Epidermal melanocyte (primary cell): ENCODE measurements around the gene IFNA2.
"Not testable (repeated sequence)": the region's sequence is repeated elsewhere in the genome, so short reads cannot be mapped to it uniquely, and the experiment has no call there.

Source experiments
- DNase-seq: peaks from one replicate; pipeline ENCODE4 v3.0.0; 2011; ENCODE audit warnings: low spot score; ENCODE audit not compliant: insufficient read length

The IFNA2 gene

DNA sequence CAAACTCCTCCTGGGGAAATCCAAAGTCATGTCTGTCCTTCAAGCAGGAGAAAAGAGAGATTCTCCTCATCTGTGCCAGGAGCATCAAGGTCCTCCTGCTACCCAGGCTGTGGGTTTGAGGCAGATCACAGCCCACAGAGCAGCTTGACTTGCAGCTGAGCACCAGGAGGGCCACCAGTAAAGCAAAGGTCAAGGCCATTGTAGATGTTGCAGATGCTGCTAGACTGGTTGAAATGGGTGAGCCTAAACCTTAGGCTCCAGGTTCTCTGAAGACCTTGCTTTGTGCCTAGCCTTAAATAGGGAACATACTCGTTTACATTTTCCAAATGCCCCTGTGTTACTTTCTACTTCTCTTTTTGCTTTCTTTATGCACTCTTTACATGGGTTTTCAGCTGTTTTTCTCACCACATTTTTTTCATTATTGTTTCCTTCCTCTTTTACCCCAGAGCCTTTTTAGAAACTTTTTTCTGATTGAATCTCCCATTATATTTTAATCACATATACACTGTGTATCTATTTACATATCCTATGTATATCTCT is at the start of gene IFNA2:
IFNA2 (minus strand) TSS at position 268 of the 540 bp plus-strand sequence; CDS start at position 199, 69 bp downstream.
- no peak for DNase-seq

DNA sequence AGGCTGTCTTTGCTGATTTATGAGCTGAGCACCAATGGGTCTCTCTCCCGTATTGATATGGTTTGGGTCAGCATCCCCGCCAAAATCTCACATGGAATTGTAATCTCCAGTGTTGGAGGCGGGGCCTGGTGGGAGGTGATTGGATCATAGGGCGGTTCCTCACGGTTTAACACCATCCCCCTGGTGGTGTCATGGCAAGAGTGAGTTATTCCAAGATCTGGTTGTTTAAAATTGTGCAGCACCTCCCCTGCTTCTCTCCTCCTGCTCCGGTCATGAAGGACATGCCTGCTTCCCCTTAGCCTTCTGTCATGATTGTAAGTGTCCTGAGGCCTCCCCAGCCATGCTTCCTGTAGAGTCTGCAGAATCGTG is 49.8 kb upstream of the IFNA2 start:
- not testable (repeated sequence) for DNase-seq

DNA sequence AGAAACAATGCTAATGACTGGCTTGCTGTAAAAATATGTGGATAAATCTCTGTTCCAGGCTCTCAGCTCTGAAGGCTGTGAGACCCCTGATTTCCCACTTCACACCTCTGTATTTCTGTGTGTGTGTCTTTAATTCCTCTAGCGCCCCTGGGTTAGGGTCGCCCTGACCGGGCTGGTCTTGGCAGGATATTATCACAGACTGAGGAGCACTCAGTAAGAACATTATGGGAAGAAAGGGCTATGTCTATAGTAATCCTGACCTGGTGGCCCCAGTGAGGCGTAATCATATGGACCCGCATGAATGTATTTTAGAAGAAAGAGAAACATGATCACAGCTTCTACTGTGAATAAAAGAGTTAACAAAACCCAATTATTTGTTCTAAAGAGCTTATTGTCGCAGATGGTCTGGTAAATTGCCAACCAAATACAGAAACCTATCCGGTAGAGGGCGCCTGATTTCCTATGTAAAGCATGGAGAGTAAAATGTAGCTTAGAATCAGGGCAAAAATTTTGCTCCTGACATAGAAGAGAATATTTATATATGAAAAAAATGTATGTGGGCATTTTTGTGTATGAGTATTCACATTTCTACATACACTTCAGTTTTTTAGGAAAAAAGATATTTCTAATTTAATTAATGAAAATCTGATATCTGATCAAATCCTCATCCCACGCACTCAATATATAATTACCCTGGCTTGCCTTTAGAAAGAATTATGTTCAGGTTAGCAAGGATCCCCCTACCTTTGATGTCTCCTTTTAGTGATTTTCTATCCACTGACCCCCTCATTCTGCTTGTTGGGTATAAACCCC is 49.2 kb upstream of the IFNA2 start:
- no peak for DNase-seq

DNA sequence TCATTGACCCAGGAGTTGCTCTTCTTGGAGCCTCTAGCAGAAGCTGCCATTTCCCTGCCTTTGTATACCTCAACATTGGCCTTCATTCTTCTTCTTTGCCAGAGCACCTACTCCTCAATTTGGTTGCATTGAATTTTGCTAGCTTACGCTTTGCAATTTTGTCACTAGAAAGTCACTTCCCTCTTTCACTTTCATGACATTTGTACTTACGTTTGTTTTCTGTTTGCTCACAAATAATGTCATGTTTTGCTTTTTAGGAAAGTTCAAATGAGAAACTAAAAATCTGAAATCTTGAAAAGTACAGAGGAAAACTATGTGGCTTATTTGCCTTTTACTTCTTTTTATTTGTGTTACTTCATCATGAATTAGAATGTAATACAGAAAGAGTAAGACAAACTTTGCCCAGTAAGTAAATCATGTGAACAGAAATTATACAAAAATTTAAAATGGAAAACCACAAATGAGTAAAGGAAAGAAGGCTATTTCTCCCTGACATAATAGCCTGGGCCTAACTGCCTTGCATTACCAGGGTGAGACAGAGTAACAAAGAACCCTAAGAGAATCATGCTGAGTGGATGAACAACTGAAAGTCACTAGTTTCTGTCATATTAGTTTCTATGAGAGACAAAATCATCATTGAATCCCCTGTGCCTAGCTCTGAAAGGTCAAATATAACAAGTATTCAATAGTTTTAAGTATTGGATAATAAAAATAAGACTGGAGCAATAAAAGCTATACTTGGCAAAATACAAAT is 47.7 kb upstream of the IFNA2 start:
- DNase-seq = peak; percentile 24

DNA sequence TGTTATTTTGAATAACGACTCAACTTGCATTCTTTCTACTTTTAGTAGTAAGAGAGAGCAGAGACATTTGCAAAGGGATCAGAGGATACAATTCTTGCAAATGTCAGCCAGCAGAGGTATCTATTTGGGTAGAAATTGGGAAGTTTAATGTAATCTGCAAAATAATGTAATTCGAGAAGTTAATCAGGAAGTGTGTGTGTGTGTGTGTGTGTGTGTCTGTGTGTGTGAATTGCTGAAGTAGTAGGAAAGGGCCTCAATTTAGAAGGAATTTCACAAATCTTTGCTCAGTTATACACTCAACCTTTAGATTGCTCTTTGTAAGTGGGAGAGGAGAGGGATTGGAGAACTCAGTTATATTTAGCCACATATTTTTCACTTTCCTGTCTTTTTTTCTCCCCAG is 44.0 kb upstream of the IFNA2 start:
- no peak for DNase-seq

DNA sequence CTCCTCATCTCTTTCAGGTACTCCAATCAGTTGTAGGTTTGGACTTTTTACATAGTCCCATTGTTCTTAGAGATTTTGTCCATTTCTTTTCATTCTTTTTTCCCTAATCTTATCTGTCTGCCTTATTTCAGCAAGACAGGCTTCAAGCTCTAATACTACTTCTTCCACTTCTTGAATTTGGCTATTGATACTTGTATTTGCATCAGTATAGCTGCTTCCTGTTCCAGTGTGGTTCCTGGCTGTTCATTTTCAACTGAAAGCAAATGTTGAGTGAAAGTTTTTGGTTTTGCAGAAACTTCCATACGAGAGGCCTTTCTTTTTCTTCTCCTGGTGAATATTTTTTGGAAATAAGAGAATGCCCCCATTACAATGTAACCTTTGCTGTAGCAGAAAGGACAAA is 43.0 kb upstream of the IFNA2 start:
- no peak for DNase-seq

DNA sequence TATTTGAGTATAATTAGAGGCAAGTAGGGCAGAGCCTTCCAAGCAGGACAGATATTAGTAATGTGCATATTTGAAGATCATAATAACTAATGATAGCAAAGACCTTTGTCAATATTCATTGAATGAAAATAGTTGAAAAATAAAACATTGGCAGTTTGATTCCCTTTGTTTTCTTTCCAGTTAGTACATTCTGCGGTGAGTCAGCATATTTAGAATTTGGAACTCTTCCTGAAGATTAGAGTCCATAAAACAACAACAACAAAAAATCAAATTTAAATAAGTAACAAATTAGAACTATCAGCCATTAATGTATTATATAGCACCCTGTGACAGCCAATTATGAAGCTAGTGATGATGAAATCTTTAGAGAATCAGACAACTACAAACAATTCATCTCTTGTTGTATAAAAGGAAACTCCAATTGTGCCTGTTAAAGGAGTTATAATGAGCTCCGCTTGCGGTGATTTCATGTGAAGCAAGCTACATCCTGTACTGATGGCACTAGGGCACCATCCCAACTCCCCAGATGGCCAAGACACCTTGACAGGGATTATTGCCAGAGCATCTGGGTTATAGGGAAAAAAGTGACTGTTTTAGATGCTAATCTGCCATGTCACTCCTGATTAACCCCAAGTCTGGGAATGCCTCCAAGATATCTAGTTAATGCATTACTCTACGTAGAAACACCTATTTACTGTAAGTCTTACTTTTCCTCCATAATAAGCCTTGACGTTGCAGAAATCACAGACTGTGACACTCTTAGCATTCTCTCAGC is 30.5 kb upstream of the IFNA2 start:
- DNase-seq = no peak

DNA sequence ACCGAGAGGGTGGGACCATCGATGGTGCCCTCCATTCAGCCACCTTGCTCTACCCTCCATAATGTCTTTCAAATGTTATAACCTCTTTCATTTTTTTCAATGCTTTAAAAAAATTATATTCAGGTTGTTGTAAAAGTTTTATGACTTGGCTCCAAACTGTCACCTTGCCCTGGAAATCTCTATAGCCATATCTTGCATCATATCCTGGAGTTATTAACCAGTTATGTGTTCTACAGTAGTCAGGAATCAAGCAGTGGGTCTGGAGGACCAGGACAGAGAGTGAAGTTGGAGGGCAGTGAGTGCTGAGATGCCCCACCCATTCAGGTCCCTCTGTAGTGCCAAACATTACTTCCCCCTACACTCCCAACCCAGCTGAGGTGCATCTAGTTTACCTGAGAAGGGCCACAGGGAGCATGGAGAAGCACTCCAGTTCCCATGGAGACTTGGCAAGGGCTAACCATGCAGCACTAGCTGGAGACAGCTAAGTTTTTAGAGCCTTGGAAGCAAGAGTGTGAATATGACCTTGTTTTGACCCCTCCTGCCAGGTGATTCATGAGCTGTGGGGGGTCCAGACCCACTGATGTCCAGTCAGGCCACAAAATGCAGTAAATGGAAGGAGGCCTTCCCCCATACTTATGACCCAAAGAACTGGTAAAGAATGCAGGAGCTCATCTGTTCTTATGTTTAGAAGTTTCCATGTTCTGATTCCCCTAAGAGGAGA is 29.2 kb upstream of the IFNA2 start:
- DNase-seq = no peak

DNA sequence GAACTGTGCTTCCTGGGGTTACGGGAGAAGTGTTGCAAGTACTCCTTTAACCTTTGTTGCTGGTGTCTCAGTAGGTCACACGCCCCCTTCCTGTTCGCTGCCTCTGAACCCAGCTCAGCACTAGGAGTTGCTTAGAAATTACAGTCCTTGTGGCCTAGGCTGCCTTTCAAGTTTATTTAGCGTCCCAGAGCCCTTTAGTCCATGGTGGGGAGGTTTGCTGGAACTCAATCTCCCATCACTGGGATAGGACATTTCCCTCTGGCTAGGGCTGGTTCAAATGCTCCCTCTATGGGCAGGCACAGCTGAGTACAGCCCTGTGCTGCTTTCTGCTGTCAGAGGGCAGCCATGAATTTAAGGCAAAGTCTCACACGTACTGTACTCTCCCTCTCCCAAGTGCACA is 28.4 kb upstream of the IFNA2 start:
- DNase-seq = no peak

DNA sequence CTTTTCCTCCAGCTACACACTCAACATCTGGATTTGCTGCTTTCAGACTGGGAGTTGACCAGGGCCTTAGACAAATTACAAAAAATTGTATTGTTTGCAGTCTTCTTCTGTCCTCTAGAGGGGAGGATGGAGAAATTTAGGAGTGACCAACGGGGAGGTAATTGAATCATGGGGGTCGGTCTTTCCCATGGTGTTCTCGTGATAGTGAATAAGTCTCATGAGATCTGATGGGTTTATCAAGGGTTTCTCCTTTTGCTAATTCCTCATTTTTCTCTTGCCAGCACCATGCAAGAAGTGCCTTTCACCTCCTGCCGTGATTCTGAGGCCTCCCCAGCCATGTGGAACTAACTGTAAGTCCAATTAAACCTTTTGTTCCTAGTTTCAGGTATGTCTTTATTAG is 28.0 kb upstream of the IFNA2 start:
- DNase-seq = no peak

DNA sequence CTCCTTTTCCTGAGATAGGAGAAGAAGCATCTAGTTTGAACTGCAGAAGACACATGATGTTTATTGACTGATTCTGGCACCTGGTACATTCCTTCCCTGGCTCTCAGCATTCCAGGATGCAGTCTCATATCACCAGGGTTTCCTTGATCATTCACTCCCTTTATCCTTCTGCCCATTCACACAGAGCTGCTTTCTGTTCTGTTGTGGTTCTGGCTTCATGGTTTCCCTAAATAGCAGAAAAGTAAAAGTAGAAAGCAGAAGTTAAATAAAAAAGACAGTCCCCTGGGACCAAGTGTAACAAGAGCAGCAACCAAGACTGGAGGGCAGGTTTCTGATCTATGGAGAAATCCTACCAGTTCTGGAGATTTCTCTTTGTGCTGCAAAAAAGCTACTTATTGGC is 26.9 kb upstream of the IFNA2 start:
- DNase-seq = no peak

DNA sequence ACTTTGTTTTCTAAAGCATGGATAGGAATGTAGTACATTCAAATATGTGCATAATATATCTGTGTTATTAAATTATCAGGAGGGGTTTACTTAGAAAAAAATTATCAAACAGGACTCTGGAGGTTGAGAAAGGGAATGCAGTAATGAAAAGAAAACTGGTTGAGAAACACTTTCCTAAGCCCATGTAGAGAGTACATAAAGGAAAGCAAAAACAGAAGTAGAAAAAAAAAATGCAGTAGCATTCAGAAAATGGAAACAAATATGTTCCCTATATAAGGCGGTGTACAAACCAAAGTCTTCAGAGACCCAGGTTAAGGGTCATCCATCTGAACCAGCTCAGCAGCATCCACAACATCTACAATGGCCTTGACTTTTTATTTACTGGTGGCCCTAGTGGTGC is 23.6 kb upstream of the IFNA2 start, which contains the start of gene IFNA8:
IFNA8 (plus strand) TSS at position 301 of the 400 bp plus-strand sequence; CDS start at position 361, 60 bp downstream.
- no peak for DNase-seq

DNA sequence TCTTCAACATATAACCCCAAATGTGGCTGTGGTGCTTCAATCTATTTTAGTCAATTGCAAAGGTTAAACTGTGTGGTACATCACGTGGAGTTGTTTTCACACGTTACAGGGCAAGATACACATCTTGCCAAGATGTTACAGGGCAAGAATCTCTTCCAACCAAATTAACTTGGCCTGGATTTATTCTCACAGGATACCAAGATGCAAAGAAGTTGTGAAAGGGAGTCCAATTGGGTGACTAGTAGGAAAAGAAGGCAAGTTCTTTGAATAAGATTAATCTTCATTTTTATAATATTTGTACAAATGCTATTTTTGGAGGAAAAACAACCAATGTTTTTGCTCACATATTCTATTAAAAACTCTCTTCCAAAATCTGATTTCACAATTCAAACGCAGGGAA is 18.9 kb upstream of the IFNA2 start:
- DNase-seq = no peak

DNA sequence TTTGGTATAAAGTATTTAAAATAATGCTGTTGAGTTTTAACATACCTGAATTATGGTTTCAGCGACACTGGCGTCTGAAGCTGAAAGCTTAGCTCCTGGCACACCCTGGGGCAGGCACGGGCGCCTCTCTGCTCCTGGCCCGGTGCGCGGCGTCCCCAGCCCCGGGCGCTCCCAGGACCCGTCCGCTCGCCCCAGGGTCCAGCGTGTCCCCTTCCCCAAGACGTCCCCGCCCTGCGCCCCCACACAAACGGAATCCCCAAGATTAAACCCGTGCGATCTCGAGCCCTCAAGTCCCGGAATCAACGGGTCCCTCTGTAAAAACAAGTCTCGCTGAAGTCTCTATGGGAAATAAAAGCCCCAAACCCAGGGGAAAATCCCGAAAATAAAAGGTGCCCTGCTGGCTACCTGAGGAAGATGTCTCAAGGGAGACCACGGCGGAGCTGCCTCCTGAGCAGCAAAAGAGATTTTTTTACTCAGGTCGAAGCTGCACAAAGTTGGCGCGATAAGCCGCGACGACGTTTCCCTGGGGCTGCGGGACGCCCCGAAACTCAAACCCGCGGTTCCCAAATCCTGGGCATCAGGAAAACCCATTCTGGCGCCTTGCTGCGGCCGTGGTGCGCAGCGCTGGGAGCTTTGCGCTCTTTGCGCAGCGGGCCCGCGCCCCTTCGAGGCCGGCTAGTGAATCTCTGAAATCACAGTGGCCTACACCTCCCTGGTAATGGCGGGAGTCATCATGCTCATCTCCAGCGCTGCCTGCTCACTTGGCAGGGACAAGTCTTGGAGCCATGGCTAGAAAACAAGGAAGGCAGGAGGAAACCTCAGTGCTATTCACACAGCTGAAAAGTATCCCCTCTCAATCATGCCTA is 17.4 kb upstream of the IFNA2 start:
- no peak for DNase-seq

DNA sequence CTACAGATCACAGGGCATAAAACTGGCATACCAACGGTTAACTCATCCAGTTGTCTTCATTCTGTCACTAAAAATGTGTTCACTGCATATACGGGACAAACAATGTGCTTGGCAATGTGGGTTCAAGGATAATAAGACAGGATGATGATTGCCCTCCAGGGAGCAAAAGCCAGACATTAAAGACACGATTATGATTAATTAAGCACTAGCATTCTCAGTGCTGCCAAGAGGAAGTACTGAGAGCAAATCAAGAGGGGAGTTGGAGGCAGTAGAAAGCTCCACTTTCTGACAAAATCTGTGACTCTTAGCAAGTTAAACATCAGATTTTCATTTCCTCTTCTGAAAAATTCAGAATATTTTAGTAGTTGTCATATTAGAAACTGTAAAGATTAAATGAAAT is 14.8 kb upstream of the IFNA2 start:
- no peak for DNase-seq

DNA sequence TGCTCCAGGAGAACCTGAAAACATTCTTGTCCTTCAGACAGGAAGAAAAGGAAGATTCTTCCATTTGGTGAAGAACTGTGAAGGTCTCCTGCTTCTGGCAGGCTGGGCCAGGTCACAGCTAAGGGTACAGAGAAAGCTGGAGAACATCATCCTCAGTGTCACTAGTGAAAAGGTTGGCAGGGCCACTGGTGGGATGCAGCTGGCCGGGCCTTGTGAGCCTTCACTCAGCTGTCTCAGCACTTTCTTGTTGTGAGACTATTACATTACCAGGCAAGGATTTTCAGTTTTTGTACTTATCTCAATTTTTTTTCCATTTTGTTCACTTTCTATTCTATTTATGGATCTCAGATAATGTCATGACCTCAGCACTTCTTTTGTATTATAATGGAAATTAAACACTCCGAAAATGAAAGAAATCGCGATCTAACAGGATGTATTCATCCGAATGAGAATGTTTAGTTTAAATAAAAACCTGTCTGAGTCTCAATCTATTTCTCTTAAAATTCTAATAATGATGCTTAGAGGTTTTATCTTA is 13.8 kb upstream of the IFNA2 start:
- no peak for DNase-seq

DNA sequence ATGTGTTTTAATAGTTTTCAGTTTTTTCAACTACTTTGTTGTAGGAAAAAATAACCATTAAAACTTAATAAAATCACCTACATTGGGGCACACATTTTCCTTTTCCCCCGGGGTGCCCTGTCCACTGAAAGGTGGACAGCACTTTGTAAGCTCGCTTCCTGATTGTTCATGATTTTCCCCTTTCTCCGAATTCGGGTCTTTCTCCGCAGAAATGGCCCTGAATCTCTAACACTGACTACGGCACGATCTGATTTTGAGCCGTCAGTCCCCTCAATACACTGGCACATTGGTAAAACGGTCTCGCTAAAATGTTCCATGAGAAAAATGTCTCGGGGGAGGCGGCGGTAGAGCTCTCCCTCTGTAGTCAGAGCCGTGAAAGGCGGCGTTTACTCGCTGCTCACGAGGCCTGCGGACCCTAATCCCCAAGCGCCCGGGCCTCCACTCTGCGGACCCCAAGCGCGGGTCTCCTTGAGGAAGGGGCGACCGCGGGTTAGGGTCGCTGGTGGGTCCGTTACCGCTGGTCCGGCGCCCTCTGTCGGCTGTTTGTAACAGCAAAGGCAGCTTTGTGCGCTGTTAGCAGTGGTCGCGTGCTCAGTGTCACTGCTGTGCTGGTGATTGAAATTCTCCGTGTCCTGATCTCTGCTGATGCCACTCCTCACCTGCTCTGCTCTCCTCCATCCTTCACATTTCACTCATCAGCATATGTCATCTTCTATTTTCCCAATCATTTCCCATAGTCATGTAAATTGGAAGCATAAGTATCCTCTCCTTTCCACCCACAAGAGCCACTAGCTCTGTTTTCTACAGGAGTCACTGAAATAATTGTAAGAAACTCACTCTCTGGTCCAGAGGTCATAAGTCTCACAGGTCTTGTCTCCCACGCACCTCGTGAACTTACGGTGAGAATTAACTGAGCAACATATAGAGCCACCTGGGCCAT is 10.8 kb upstream of the IFNA2 start:
- DNase-seq = no peak

DNA sequence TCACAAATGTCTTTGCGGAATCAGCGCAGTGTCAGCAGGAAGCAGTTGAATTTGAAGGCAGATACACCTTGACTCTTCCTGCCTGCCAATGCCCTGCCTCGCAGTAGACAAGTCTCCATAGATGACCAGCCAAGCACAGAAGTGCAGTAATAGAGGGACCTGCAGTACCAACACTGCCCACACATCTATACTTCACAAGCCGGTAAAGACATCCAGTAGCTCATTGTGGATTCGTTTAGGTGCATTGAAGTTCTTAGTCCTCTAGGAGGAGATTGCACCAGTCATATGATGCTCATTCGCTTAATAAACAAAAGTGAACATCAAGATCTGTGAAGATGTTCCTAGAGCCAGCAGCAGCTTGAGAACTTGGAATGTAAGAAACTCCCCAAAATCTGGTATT is 7.1 kb upstream of the IFNA2 start:
- DNase-seq = no peak

DNA sequence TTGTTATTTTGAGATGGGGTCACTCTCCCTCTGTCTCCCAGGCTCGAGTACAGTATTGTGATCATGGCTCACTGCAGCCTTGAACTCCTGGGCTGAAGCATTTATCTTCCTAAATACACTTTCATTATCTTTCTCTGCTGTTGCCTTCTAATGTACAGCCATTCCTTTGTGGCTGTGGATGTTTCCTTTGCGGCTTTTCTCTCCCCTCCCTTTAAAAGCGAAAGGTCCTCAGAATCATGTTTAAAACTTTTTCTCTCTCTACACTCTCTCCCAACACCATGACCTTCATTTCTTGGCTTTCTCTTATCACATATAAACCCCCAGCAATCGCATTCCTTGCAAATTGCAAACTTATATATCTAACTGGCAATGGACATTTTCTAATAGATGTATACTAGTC is 1.6 kb downstream of the IFNA2 start:
- DNase-seq = no peak
